IPS DF 6.9 (cell line): ENCODE data around the gene MANF.
A peak's percentile ranks its signal among the peaks of the same experiment; 100 is the strongest.
"Not testable (repeated sequence)": the region's sequence is repeated elsewhere in the genome, so short reads cannot be mapped to it uniquely, and the experiment has no call there.

Source experiments
- DNase-seq: peaks from one replicate; pipeline ENCODE4 v3.0.0-alpha.2; 2013; ENCODE audit warnings: low read depth, low spot score
- H3K27ac ChIP-seq: one replicate; pipeline ENCODE4 v1.5.1; 2013; ENCODE audit warnings: low read length, control low read depth
- H3K27me3 ChIP-seq: 2 replicates; pipeline ENCODE4 v1.6.1; 2013; ENCODE audit warnings: mild to moderate bottlenecking, low read length; ENCODE audit not compliant: control insufficient read depth, insufficient read depth
- H3K36me3 ChIP-seq: 2 replicates; pipeline ENCODE4 v1.6.1; 2013; ENCODE audit warnings: low read length; ENCODE audit not compliant: control insufficient read depth, insufficient read depth
- H3K4me1 ChIP-seq: 2 replicates; pipeline ENCODE4 v1.6.1; 2013; ENCODE audit warnings: low read length; ENCODE audit not compliant: control insufficient read depth, insufficient read depth
- H3K4me3 ChIP-seq: 2 replicates; pipeline ENCODE4 v1.5.1; 2013; ENCODE audit warnings: mild to moderate bottlenecking, low read length
- H3K9me3 ChIP-seq: 2 replicates; pipeline ENCODE4 v1.6.1; 2013; ENCODE audit warnings: low read length, inconsistent platforms; ENCODE audit not compliant: control insufficient read depth, insufficient read depth
- WGBS: extraction: QIAGEN DNeasy Blood & Tissue Kit; methylation state at CpG from one replicate; pipeline ENCODE4 v1.1.7; 2013; ENCODE audit warnings: mixed read lengths, missing lambda C conversion rate; ENCODE audit not compliant: insufficient read length, insufficient coverage; 5-methylcytosine and 5-hydroxymethylcytosine counted together

MANF gene

GRCh38 chr3:51354172-51354571 is 30.9 kb upstream of the MANF start:
- H3K4me3 ChIP-seq: no peak overlapping the region
- peaks cover 3% of the 10 kb centered on the region; the same call in 1 of the 2 replicates for H3K36me3 ChIP-seq
- no peak overlapping the region for H3K27ac ChIP-seq
- H3K27me3 ChIP-seq: no peaks in the 10 kb centered on the region
- WGBS: no CpG with 5 or more reads among the region's 2 CpGs
- H3K9me3 ChIP-seq: no peaks in the 10 kb centered on the region
- no peak for DNase-seq
- no peaks in the 10 kb centered on the region for H3K4me1 ChIP-seq

GRCh38 chr3:51354731-51355615 is 30.1 kb upstream of the MANF start:
- Histone ChIP-seq H3K27ac (no peak overlapping the region), H3K27me3 (no peaks in the 10 kb centered on the region), H3K4me1 (no peaks in the 10 kb centered on the region), H3K4me3 (no peak overlapping the region), H3K36me3 (peaks cover 3% of the 10 kb centered on the region; the same call in 1 of the 2 replicates), H3K9me3 (no peaks in the 10 kb centered on the region)
- WGBS: no CpG with 5 or more reads among the region's 9 CpGs
- DNase-seq: no peak

DNA sequence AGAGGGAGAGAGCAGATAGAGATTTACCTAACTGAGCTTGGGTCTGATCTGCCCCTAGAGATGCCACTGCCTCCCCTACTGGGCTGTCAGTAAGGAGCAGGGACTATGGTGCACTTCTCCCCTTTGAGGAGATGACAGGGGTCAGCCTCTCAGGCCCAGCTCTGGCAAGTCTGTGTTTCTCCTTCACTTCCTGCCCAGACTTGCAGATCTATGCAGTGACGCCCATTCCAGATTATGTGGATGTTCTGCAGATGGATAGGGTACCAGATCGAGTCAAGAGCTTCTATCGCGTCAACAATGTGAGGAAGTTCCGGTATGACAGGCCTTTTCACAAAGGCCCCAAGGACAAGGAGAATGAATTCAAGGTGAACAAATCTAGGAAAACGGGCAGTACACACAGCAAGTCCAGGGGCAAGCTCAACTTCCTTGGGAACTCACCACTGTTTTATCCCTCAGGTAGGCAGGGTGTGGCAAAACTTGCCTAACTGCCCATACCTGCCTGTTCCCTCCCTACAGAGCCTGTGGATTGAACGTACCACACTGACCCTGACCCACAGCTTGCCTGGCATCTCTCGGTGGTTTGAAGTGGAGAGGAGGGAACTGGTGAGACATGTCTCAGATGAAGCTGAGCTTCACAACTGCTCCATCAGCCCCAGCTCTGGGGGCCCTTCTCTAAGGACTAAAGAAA is 29.1 kb upstream of the MANF start:
- no CpG with 5 or more reads among the region's 8 CpGs for WGBS
- H3K4me3 ChIP-seq: no peak overlapping the region

DNA sequence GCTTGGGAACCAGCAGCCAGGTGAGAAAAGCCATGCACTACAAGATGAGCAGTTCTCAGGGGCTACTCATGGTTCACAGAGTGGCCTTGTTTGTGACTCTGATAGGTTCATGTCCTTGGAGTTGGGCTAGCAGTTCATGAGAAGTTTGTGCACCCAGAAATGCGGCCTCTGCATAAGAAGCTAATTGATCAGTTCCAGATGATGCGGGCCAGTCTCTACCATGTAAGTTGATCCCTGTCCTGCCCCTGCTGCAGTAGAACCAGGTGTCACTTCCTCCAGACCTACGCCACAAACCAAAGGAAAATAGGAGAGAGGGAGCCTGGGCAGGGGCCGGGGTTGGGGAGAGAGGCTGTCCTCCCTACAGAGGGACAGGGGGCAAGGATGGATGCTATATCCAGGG is 27.2 kb upstream of the MANF start:
- Histone ChIP-seq H3K27me3 (no peaks in the 10 kb centered on the region), H3K4me1 (no peaks in the 10 kb centered on the region), H3K27ac (no peak overlapping the region), H3K9me3 (no peaks in the 10 kb centered on the region), H3K4me3 (no peak overlapping the region), H3K36me3 (peaks cover 3% of the 10 kb centered on the region; the same call in 1 of the 2 replicates)
- no CpG with 5 or more reads among the region's 4 CpGs for WGBS
- no peak for DNase-seq

More for the DNA sequence above, 29.1 kb upstream of the MANF start:
- H3K27me3 ChIP-seq: no peaks in the 10 kb centered on the region
- no peak overlapping the region for H3K27ac ChIP-seq
- H3K9me3 ChIP-seq: no peaks in the 10 kb centered on the region
- peaks cover 3% of the 10 kb centered on the region; the same call in 1 of the 2 replicates for H3K36me3 ChIP-seq
- DNase-seq: no peak
- no peaks in the 10 kb centered on the region for H3K4me1 ChIP-seq

DNA sequence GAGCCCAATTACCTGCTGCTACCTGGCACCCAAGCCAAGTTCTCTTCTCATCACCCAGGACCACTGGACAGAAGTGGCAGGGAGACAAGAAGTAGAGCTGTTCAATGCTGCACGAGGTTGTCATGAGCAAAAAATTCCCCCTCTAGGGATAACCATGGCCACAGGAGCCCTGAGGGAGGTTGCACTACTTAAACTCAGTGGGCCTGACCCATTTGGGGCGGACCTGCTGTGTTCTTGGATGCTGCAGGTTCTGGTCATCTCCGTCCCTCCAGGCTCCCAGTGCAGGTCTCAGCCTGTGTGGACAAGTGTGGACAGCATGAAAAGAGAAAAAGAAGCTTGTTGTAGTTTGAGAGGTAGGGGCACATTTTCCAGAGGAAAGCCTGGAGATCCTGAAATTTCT is 26.1 kb upstream of the MANF start:
- no CpG with 5 or more reads among the region's 3 CpGs for WGBS
- Histone ChIP-seq H3K36me3 (peaks cover 3% of the 10 kb centered on the region; the same call in 1 of the 2 replicates), H3K27ac (no peak overlapping the region), H3K4me3 (no peak overlapping the region), H3K27me3 (no peaks in the 10 kb centered on the region), H3K9me3 (no peaks in the 10 kb centered on the region), H3K4me1 (no peaks in the 10 kb centered on the region)
- no peak for DNase-seq

DNA sequence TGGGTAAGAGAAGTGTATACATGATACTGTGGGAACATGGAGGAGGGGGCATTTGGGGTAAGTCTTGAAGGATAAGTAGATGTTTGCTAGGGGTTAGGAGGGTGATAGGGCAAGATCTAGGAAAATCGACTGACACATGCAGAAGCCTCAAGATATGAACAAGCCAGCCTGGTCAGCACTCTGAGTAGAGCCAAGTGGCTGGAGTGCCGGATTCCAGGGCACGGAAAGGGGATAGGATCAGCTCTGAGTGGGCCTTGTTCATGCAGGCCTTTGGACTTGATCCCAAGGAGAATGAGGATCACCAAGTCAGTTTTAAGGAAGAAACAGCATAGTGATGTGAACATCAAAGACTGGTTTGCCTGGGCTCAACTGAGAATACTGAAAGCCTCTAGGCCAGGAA is 24.3 kb upstream of the MANF start:
- Histone ChIP-seq H3K9me3 (no peaks in the 10 kb centered on the region), H3K4me3 (no peak overlapping the region), H3K36me3 (peaks cover 3% of the 10 kb centered on the region; the same call in 1 of the 2 replicates), H3K27ac (no peak overlapping the region), H3K4me1 (no peaks in the 10 kb centered on the region), H3K27me3 (no peaks in the 10 kb centered on the region)
- no CpG with 5 or more reads among the region's 3 CpGs for WGBS
- DNase-seq: no peak

GRCh38 chr3:51361746-51362145 is 23.3 kb upstream of the MANF start:
- Histone ChIP-seq H3K4me1 (no peaks in the 10 kb centered on the region), H3K4me3 (no peak overlapping the region), H3K27me3 (no peaks in the 10 kb centered on the region), H3K27ac (no peak overlapping the region), H3K9me3 (no peaks in the 10 kb centered on the region), H3K36me3 (peaks cover 2% of the 10 kb centered on the region; the same call in 1 of the 2 replicates)
- DNase-seq: no peak
- no CpG with 5 or more reads among the region's 6 CpGs for WGBS

GRCh38 chr3:51362476-51362875 is 22.6 kb upstream of the MANF start:
- no peak overlapping the region for H3K27ac ChIP-seq
- no peak overlapping the region for H3K4me3 ChIP-seq
- no peaks in the 10 kb centered on the region for H3K27me3 ChIP-seq
- H3K4me1 ChIP-seq: no peaks in the 10 kb centered on the region
- no CpG with 5 or more reads among the region's 9 CpGs for WGBS
- no peak for DNase-seq
- no peaks in the 10 kb centered on the region for H3K9me3 ChIP-seq
- no peaks in the 10 kb centered on the region for H3K36me3 ChIP-seq

- not testable (repeated sequence) for H3K27ac ChIP-seq, H3K9me3 ChIP-seq, H3K27me3 ChIP-seq, DNase-seq, H3K4me1 ChIP-seq, H3K4me3 ChIP-seq, H3K36me3 ChIP-seq
- WGBS: no CpG with 5 or more reads among the region's 8 CpGs
Measured at GRCh38 chr3:51368276-51368675, 16.8 kb upstream of the MANF start.

DNA sequence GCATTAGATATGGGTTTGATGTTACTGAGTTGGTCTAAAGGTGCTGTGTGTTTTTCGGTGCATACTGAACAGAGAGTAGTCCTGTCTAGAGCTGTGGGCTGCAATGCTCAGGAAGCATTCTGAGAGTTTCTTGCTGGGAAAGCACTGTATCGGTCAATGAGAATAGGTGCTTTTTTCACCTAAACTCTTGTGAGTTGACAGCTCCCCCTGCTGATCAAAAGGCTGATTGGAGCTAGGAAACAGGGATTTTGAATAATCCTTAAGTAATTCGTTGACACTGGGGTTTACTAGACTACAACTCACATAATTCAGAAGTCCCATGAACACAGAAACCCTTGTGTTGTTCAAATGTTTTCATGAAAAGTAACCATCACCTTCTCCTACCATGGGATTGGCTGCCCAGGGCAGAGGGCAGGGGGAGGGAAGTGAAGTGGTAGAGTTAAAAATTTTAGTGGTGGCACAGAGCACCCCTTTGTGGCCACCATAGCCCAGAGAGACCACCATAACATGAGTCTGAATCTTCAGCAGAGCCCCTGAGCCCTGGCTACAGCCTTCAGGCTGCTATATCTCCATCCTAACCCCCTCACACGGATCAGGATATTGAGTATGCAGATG is 13.0 kb upstream of the MANF start:
- no CpG with 5 or more reads among the region's 4 CpGs for WGBS
- no peaks in the 10 kb centered on the region for H3K27me3 ChIP-seq
- no peaks in the 10 kb centered on the region; the same call in 1 of the 2 replicates for H3K36me3 ChIP-seq

More for the DNA sequence above, 13.0 kb upstream of the MANF start:
- DNase-seq: peak; percentile 57
- Histone ChIP-seq H3K27ac (no peak overlapping the region), H3K9me3 (no peaks in the 10 kb centered on the region), H3K4me1 (no peaks in the 10 kb centered on the region), H3K4me3 (no peak overlapping the region)
